IPS-11a (cell line): Measurements from ENCODE around the gene NDUFAB1.
"Not testable (repeated sequence)": the region's sequence is repeated elsewhere in the genome, so short reads cannot be mapped to it uniquely, and the experiment has no call there.

ENCODE experiments used
- H3K4me3 ChIP-seq: one replicate; pipeline ENCODE4 v1.5.1; 2013; ENCODE audit warnings: low read depth, low read length, control low read depth

The NDUFAB1 gene

DNA sequence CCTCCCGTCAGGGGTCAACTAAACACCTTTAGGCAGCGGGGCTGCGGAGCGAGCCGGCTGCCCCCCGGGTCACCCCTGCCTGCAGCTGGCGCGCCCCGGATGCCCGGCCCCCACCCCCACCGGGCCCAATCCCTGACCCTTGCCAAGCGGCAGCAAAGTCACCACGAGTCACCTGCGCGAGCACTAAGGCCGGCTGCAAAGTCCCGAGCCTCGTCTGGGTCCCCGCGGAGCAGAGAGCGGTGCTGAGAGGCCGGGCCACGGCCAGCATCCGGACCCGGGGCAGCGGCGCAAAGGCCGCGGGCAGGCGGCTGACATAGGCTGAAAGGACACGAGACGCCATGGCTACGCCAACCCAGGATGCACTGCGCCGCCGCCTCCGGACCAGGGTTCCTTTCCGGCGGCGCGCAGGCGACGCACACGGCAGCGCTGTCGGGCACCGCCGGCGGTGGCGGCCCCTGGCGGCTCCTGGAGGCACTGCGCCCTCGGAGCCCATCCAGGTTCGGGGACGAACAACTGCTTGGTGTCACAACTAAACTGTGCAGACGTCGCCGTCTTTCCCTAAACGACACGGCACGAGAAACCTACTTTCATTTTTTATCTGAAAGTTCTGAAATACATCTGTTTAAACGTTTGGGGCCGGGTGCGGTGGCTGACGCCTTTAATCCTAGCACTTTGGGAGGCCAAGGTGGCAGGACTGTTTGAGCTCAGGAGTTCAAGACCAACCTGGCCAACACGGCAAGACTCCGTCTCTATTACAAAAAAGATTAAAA is at the start of gene NDUFAB1:
Gene NDUFAB1, minus strand, starts transcription at position 366 of the 770 bp plus-strand sequence. Its CDS starts 26 bp downstream, at position 340.
- H3K4me3 ChIP-seq = peak within 1 kb of the TSS; percentile 99

DNA sequence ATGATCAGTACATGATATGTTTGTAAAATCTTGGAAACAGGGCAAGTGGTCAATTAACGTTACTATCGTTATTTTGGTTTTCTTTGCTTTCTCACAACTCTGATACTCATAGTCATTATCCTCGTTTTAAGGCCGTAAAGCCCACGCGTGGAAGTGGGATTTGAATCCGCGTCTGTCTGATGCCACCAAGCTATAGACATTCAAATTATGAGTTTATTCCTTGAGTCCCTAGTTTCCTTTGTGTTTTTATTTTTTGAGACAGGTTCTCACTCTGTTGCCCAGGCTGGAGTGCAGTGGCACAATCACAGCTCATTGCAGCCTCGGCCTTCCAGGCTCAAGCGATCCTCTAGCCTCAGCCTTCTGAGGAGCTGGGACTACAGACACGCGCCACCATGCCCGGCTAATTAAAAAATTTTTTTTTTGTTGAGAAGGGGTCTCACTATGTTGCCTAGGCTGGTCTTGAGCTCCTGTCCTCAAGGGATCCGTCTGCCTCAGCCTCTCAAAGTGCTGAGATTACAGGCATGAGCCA is 46.2 kb upstream of the NDUFAB1 start:
- peak overlapping the region; percentile 99 for H3K4me3 ChIP-seq

DNA sequence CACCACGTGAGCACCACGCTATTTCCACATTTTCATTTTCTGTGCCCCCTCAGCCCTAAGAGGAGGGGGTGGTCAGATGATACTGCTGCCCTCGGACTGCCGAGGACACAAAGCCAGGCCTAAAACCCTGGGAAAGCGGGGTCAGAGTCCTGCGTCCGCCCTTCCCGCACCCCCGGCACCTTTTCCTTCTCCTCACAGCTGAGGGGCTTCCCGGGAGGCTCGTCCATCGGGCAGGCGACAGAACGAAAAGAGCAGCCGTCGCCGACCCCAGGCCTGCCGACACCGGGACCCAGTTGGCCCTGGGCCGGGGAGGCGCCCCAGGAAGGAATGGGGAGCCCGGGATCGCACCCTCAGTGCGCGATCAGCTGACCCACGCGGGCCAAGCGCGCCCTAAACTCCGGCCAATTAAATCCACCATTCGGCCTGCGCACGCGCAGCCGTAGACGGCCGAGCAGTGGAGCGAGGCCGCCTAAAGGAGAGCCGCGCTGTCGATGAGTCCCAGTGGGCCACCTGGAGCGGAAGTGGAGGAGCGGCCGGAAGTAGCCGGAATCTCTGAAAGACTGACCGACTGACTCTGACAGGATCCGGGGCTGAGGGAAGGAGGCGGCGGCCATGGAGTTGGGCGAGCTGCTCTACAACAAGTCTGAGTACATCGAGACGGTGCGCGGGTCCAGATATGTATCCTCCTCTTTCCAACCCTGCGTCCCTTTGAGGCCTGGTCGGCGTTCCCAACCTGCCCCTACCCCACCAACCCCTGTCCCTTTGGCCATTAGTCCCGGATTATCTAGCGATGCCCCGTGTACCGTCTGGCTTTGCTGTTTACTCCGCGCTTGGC is 45.0 kb upstream of the NDUFAB1 start, which contains the start of the genes DCTN5 and PALB2:
Gene DCTN5, plus strand, starts transcription at position 536 of the 835 bp plus-strand sequence. Its CDS starts 77 bp downstream, at position 613.
Gene PALB2, minus strand, starts transcription at position 380 of the 835 bp plus-strand sequence. Its CDS starts 153 bp downstream, at position 227.
- H3K4me3 ChIP-seq = peak within 1 kb of the TSS; percentile 99

DNA sequence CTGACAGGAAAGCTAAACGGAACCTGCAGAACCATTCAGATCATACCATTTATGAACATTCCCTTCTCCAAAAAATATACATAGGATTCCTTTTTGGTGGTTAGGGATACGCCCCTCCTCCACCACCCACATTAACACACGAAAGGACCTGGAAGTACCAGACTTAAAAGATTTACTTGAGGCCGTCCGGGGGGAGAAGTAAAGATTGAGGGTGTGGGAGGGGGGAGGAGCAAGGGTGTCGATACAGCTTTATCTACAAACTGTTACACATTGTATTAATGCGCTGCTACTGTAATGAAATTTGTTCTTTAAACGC is 44.5 kb upstream of the NDUFAB1 start:
- peak overlapping the region; percentile 99 for H3K4me3 ChIP-seq

DNA sequence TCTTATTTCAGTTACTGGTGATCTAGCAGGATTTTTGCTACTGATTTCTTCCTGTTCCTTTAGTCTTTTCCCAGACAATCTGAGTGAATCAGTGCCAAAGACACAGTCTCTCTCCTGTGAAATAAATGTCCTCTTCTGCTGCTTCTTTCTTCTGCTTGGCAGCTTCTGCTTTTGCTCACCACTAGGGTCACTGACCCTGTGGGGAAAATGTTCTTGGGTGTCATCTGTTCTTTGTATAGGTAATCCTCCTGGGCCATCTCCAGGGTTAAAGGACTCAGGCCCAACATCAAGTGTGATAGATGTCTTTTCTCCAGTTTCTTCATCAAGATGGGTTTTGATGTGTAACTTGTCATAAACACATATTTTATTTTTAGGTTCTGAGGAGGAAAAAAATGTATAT is 39.8 kb upstream of the NDUFAB1 start:
- no peak overlapping the region for H3K4me3 ChIP-seq

DNA sequence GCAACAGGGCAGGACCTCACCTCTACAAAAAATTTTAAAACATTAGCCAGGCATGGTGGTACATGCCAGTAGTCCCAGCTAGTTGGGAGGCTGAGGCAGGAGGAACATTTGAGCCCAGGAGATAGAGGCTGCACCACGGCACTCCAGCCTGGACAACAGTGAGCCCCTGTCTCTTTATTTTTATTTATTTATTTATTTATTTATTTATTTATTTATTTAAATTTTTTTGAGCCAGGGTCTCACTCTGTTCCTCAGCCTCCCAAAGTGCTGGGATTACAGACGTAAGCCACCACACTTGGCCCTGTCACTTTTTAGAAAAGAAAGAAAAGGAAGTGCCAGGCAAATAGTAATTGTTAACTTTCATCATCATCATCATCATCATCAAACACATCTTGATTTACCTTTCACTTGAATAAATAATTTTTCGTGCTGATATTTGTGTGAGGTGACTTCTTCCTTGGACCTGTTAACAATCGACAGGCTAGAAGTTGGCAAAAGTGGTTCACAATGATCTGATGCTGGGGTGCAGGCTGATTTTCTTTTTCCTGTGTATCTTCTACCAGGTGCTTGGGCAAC is 38.4 kb upstream of the NDUFAB1 start:
- H3K4me3 ChIP-seq = no peak overlapping the region

DNA sequence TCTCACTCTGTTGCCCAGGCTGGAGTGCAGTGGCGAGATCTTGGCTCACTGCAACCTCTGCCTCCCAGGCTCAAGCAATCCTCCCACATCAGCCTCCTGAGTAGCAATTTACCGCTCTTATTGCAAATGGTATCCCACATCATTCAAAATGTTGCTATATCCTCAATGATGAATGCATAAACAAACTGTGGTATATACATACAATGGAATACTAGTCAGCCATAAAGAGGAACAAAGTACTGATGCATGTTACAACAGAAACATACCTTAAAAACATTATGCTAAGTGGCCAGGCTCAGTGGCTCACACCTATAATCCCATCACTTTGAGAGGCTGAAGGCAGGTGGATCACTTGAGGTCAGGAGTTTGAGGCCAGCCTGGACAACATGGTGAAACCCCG is 35.8 kb upstream of the NDUFAB1 start:
- H3K4me3 ChIP-seq = not testable (repeated sequence)

DNA sequence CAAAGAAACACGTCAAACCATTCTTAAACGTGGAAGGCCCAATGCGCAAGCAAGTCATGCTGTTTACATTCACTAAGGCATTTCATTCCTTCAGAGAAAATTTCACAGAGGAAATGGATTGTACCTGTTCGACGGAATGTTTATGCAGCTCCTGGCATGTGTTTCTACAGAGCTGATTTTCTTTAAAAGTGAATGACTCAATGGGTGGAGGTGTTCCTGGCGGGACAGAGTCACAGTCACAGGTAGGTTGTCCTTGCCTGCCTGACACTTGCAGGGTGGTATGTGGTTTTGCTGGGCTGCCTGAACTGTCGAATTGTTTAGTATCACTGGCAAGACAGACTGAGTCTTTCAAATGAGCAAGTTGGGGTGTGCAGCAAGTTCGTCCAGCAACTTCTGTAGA is 33.4 kb upstream of the NDUFAB1 start:
- H3K4me3 ChIP-seq = no peak overlapping the region

DNA sequence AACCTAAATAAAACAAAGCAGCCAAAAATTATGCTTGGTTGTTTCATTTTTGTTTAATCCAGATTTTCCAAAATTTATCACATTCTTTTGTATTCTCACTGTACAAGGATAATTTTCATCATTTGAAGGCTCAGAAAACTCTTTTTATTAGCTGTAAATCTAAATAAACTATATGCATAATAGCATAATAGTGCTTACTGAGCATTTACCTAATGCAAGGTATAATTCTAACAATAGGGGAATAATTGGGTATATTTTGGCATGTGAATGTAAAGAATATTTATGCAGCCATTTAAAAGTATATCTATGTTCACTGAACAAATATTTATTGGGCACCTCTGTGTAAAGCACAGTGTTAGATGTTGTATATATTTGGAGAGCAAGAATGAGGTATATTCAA is 28.0 kb upstream of the NDUFAB1 start:
- no peak overlapping the region for H3K4me3 ChIP-seq

DNA sequence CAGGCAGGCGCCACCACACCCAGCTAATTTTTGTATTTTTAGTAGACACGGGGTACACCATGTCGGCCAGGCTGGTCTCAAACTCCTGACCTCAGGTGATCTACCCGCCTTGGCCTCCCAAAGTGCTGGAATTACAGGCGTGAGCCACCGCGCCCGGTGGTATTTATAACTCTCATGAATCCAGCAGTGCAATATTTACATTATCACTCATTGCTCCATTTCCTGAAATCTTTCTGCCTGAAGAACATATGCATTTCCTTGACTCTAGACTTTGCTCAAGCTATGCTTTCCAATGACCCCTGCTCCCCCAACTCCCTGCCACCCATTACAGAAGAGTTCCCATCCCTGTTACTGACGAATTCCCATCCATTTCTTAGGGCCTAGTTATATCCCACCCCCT is 19.7 kb upstream of the NDUFAB1 start:
- H3K4me3 ChIP-seq = no peak overlapping the region

DNA sequence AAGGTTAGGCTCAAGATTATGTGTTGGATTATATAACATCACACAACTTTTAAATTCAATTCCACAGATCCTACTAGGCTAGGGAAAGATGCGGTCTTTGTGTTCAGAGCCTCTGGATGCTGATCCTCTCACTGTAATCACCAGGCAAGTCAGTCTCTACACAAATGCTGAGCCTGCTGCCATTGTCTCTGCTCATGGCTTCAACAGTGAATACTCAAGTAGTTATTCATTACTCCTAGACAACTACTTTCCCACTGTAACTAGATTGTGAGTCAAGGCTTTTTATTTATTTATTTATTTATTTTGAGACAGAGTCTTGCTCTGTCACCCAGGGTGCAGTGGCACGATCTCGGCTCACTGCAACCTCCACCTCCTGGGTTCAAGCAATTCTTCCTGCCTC is 15.8 kb upstream of the NDUFAB1 start:
- H3K4me3 ChIP-seq = no peak overlapping the region

DNA sequence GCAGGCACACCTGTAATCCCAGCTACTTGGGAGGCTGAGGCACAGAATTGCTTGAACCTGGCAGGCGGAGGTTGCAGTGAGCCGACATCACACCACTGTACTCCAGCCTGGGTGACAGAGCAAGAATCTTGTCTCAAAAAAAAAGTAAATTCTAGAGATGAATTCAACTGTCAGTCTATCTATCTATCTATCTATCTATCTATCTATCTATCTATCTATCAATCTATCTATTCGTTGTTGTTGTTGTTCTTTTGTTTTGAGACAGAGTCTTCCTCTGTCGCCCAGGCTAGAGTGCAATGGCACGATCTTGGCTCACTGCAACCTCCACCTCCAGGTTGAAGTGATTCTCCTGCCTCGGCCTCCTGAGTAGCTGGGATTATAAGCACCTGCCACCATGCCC is 14.8 kb upstream of the NDUFAB1 start:
- not testable (repeated sequence) for H3K4me3 ChIP-seq

DNA sequence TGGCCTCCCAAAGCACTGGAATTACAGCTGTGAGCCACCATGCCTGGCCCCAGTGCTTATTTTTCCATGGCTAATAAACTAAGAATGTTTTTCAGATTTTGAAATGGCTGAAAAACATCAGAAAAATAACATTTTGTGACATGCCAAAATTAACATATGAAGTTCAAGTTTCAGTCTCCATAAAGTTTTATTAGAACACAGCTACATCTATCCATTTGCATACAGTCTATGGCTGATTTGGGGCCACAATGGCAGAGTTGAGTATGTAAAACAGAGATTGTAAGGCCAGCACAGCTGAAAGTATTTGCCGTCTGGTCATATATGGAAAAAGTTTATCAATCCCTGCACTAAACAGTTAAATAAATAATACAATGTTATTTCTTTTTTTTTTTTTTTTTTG is 13.8 kb upstream of the NDUFAB1 start:
- H3K4me3 ChIP-seq = no peak overlapping the region

DNA sequence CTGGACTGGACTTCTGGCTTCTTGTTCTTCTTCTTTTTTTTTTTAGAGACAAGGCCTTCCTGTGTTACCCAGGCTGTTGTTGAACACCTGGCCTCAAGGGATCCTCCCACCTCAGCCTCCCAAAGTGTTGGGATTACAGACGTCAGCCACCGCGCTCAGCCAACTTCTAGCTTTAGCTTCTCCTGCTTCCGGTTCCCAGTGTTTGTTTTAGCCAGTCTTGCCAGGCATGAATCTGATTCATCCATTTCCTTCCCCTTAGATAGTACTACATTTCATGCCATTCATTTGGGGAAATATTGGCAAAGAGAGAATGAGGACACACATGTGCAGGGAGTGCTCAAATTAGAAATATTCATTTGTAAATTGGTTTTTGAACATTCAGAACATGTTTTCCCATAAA is 12.1 kb upstream of the NDUFAB1 start:
- H3K4me3 ChIP-seq = no peak overlapping the region

DNA sequence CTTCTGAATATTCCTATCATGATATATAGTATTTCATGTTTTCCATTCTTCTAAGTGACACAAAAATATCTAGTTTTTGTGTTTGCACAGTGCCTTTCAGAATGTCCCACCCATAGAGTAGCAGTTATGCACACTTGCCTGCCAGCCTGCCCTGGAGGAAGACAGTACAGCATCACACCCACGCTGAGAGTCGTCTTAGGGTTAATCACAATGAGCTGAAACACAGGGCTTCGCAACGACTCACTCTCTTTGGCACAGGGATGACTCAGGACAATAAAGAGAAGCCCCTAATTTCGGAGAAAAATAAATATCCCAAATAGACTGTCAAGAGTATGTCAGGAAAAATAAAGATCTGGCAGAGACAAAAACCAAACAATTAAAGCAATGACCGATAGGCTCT is 11.6 kb upstream of the NDUFAB1 start:
- H3K4me3 ChIP-seq = no peak overlapping the region

DNA sequence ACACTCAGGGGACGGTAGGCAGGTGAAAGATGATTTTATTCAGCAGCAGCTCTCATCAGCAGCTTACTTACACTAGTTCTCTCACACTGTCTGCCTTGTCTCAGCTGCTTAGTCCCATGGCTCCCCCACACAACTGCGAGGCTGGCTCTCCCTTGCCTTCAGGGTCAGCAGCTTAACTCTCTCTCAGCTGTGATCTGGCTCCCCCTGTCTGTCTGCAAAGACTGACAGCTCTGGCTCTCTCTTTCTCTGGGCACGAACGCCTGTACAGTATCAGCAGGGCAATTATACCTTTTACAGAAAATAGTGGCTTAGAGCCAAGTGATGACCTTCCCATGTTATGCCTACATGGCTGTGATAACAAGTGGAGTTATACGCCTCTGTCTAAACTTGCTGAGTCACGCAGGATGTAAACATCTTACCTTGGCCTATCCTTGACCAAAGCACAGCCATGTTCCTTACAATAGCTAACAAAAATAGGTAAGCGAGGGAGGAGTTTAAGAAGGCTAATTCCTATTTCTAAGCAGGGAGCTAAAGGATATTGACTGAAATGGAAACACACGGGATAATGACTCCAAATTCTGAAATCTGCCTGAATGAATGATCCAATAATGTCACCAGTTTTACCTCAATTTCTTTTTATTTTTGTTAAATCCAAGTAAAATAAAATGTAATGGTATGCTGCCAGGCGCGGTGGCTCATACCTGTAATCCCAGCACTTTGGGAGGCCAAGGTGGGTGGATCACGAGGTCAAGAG is 1.1 kb upstream of the NDUFAB1 start:
- H3K4me3 ChIP-seq = no peak overlapping the region

DNA sequence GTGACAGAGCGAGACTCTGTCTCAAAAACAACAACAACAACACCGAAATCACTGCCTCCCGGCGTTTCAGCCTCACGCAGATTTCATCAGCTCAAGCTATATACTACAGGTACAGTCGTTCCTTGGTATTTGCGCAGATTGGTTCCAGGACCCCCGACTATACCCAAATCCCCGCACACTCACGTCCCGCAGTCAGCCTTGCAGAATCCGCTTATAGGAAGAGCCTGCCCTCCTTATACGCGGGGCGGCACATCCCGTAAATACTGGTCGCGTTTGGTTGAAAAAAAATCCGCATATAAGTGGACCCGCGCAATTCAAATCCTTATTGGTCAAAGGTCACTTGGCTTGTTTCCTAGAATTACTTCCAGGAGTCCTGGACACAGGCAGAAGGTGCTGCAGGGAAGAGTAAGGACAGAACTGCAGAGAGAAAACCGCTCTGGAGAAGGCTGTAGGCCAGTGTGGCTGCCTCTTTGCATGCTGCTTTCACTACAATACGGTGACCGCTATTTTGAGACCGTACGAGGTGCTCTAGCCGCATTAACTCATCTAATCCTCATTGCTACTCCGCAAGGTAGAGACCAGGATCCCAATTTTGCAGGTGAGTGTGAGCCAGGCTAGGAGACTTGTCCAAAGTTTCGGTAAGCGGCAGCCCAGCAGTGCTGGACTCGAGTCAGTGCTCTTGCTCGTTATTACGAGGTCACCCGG is 718 bp downstream of the NDUFAB1 start:
- H3K4me3 ChIP-seq = peak overlapping the region; percentile 99

DNA sequence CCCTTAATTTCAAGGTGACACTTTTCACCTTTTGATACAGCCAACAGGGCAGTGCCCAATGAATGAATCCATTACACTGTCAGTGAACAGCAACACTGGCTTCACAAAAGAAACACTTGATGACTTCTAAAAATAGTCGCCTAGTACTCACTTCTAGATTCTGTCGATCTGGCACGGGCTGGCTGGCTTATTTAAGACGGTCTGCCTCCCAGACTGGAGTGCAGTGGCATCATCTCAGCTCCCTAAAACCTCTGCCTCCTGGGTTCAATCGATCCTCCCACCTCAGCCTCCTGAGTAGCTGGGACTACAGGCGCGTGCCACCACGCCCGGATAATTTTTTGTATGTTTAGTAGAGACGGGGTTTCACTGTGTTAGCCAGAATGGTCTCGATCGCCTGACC is 1.9 kb downstream of the NDUFAB1 start:
- no peak overlapping the region for H3K4me3 ChIP-seq

DNA sequence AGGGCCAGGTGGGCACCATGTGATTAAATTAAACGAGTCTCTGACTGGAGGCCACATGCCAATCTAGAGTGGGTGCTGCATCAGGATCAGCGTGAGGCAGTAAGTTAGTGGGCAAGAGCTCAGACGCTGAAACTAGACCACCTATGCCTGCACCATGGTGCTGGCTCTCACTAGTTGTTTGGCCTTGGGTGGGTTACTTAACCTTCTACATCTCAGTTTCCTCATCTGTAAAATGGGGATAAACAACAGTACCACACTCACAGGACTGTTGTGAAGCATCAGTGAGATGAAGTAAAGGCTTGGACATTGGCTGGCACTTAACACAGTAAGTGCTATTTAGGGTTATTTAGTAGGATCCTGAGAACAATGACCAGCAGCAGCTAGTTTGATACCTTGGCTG is 5.9 kb downstream of the NDUFAB1 start:
- no peak overlapping the region for H3K4me3 ChIP-seq

DNA sequence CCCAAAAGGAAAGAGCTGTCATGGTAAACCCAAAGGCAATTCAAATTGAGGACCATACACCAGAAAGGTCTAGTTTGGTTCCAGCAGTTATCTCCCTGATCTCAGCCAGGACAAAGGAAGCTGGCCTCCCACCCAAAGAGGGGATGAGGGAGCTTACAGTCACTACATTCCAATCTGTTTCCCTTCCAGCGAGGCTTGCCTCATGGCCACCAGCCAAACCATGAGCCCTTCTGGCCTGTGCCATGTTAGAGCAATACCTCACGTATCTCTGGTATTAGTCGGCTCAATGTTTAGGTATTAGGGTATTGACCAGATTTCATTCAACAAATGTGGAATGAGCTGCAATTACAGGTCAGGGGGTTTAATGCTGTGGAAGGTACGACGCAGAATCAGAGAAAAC is 8.4 kb downstream of the NDUFAB1 start:
- H3K4me3 ChIP-seq = no peak overlapping the region
